HL-60 (cell line): ENCODE measurements around the gene TMEM163.

ENCODE experiments used
- GABPA ChIP-seq: IDR thresholded peaks from 2 replicates; pipeline ENCODE4 v1.6.1; 2012; ENCODE audit warnings: low read depth
- POLR2AphosphoS5 ChIP-seq: IDR thresholded peaks from 2 replicates; pipeline ENCODE4 v1.6.1; 2012; ENCODE audit warnings: low read depth

- no peak for TF ChIP-seq GABPA
- TF ChIP-seq POLR2AphosphoS5, result no peak
Observed at GRCh38 chr2:134576478-134576877, 142.3 kb downstream of the TMEM163 start.
